Brain microvascular endothelial cell (primary cell): ENCODE results near the gene TAMALIN.

Source experiments
- DNase-seq: peaks from one replicate; pipeline ENCODE4 v3.0.0-alpha.2; 2020
- H3K27ac ChIP-seq: fragments of 250-450 bp; sonication (Bioruptor Pico); 2 replicates; pipeline ENCODE4 v1.5.1; 2020; ENCODE audit warnings: mild to moderate bottlenecking, moderate library complexity
- H3K27me3 ChIP-seq: fragments of 250-450 bp; sonication (Bioruptor Pico); replicated peaks from 2 replicates; pipeline ENCODE4 v1.5.1; 2020; ENCODE audit warnings: mild to moderate bottlenecking
- H3K36me3 ChIP-seq: fragments of 250-450 bp; sonication (Bioruptor Pico); replicated peaks from 2 replicates; pipeline ENCODE4 v1.5.1; 2020; ENCODE audit warnings: mild to moderate bottlenecking
- H3K4me3 ChIP-seq: 2 replicates; pipeline ENCODE4 v1.5.1; 2011; ENCODE audit warnings: low read depth, mild to moderate bottlenecking, control low read depth, low read length, moderate library complexity
- in situ Hi-C: cut with HindIII; loops from 2 replicates; pipeline ENCODE4 v1.10.0; 2017; ENCODE audit warnings: low sequenced_read_pairs, low pct_ligation_motif_present
- TF ChIP-seq, protein P1 (sequence below): IDR thresholded peaks from 2 replicates; pipeline ENCODE4 v1.5.1; 2011; ENCODE audit warnings: low read depth, mild to moderate bottlenecking, moderate library complexity, low read length, control low read depth, inconsistent platforms; ENCODE audit errors: missing control alignments

TAMALIN gene

DNA sequence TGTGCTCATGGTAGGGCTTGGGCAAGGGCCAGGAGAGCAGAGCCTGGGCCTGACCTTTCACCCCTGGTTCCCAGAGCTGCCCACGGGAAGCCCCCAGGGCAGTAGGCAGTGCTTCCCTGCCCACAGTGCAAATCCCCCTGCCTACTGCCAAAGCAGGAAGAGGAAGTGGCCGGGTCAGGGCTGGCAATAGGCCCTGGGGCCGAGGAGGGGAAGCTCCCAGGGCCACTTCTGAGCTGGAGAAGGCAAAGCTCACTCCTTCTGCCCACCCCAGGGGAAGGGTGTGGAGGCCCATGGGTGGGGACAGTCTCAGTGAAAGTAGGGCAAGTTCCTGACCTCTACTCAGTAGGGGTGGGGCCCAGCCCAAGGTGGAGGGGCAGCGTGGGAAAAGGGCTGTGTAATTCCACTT is 39.1 kb downstream of the TAMALIN start:
- no peaks in the 10 kb centered on the region for H3K27me3 ChIP-seq
- TF ChIP-seq, protein P1, sequence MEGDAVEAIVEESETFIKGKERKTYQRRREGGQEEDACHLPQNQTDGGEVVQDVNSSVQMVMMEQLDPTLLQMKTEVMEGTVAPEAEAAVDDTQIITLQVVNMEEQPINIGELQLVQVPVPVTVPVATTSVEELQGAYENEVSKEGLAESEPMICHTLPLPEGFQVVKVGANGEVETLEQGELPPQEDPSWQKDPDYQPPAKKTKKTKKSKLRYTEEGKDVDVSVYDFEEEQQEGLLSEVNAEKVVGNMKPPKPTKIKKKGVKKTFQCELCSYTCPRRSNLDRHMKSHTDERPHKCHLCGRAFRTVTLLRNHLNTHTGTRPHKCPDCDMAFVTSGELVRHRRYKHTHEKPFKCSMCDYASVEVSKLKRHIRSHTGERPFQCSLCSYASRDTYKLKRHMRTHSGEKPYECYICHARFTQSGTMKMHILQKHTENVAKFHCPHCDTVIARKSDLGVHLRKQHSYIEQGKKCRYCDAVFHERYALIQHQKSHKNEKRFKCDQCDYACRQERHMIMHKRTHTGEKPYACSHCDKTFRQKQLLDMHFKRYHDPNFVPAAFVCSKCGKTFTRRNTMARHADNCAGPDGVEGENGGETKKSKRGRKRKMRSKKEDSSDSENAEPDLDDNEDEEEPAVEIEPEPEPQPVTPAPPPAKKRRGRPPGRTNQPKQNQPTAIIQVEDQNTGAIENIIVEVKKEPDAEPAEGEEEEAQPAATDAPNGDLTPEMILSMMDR: no peak
- DNase-seq: no peak
- H3K4me3 ChIP-seq: no peak overlapping the region
- H3K27ac ChIP-seq: no peak overlapping the region
- no peaks in the 10 kb centered on the region for H3K36me3 ChIP-seq
- in situ Hi-C loops: no loop called here

DNA sequence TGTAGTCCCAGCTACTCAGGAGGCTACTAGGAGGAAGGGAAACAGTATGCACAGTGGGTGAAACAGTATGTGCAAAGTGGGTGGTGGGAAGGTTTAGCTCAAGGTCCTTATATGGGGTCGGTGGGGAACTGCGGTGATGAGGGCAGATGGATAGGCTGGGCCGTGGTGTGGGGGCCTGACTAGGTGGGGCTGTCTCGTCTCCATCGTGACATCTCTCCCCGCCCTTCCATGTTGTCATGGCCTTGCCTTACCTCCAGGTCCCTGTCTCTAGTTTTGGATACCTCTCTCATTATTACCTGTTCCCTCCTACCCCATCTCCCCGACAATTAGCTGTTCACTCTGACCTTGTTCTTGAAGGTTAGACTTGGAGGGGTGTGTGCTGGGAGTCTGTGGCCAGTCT is 40.1 kb downstream of the TAMALIN start:
- H3K36me3 ChIP-seq: no peaks in the 10 kb centered on the region
- no peak overlapping the region for H3K4me3 ChIP-seq
- DNase-seq: no peak
- H3K27me3 ChIP-seq: no peaks in the 10 kb centered on the region
- in situ Hi-C loops: no loop called here
- TF ChIP-seq, protein P1: no peak
- no peak overlapping the region for H3K27ac ChIP-seq

GRCh38 chr12:52049286-52049685 is 42.5 kb downstream of the TAMALIN start:
- TF ChIP-seq, protein P1: no peak
- H3K36me3 ChIP-seq: no peaks in the 10 kb centered on the region
- in situ Hi-C loops: no loop called here
- H3K4me3 ChIP-seq: no peak overlapping the region
- H3K27me3 ChIP-seq: no peaks in the 10 kb centered on the region
- H3K27ac ChIP-seq: no peak overlapping the region
- no peak for DNase-seq

DNA sequence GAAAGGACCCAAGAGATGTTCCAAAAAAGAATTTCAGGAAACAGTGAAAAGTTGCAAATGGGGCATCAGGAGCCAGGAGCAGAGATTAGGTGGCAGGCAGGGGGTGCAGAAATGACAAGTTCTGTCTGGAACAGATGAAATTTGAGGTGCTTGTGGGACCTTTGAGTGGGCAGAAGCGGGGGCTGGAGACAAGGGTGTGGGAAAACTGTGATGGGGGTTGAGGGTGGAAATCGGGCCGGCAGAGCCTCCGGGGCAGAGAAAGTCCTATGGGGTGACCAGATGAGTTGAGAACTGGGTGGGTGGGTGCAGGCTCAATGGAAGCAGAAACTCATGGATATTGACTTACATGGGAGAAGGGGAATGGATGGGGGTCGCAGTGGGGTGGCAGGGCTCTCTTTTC is 42.9 kb downstream of the TAMALIN start:
- Histone ChIP-seq H3K36me3 (no peaks in the 10 kb centered on the region), H3K4me3 (no peak overlapping the region), H3K27me3 (no peaks in the 10 kb centered on the region), H3K27ac (no peak overlapping the region)
- no peak for DNase-seq
- TF ChIP-seq, protein P1: no peak
- in situ Hi-C loops: no loop called here

DNA sequence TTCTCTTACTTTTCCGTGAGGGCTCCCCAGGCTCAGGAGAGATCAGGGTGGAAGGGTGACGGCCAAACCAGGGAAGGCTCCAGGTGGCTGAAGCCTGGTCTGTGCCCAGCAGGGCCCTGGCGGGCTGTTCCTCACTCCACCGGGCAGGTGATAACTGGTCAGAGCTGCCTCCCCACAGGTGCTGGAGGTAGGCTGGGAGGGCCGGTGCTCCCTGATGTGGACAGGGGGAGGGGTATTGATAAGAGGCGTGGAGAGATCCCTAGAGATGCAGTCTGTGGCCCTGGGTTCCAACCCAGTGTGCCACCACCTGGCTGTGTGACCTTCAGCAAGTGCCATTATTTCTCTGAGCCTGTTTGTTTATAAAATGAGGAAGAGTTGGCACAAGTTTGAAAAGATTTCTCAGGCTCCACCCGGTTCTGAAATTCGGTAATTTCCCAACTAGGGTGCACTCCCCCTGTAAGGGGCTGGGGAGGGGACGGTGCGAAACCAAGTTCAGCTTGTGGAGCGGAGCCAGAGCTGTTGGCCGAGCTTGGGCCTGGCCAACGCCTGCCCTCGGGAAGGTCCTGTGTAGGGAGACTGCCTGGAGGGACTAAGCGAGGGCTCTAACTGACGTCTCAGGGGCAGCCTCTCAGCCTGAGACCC is 43.5 kb downstream of the TAMALIN start:
- in situ Hi-C loops: no loop called here
- Histone ChIP-seq H3K27me3 (no peaks in the 10 kb centered on the region), H3K27ac (peak overlapping the region; percentile 79), H3K4me3 (peak overlapping the region; percentile 68), H3K36me3 (no peaks in the 10 kb centered on the region)
- TF ChIP-seq, protein P1: no peak
- no peak for DNase-seq
